B cell (primary cell): ENCODE data around the gene PARVG. TPM values are rescaled to one million over a fixed set of nuclear protein-coding genes. Genes with fewer than 3 reads are reported as not detected.

ENCODE experiments used
- ATAC-seq: fragments of 200-7000 bp; cut with Tn5 transposase; one replicate; pipeline ENCODE4 v1.10.0; 2021; ENCODE audit warnings: low read depth, mild to moderate bottlenecking, moderate number of reproducible peaks, moderate library complexity
- CTCF ChIA-PET: fragments of 350-600 bp; sonication (Branson Sonifier 250); formaldehyde crosslinking; loops from one replicate; lab custom pipeline; 2021; ENCODE audit warnings: antibody characterized with exemption, inconsistent platforms; lab: Charles Lee
- POLR2A ChIA-PET: fragments of 350-600 bp; sonication (Branson Sonifier 250); formaldehyde crosslinking; loops from one replicate; lab custom pipeline; 2021; ENCODE audit warnings: antibody characterized with exemption; lab: Charles Lee
- DNase-seq: peaks from one replicate; pipeline ENCODE4 v3.0.0; 2013
- H2AFZ ChIP-seq: 2 replicates; pipeline ENCODE4 v1.6.1; 2012; ENCODE audit warnings: mild to moderate bottlenecking, low read depth, low read length; ENCODE audit not compliant: insufficient read depth, poor library complexity, severe bottlenecking
- H3K27ac ChIP-seq, 2 donors: 1 replicate in 1 of 2; 2 replicates in 1 of 2; pipeline ENCODE4 v1.5.1; 2012 to 2013; ENCODE audit warnings: low read length in 2 of 2, mild to moderate bottlenecking in 2 of 2, moderate library complexity in 1 of 2
- H3K27me3 ChIP-seq, 4 experiments: fragments of 200-600 bp in 1 of 4; sonication (generic) in 1 of 4; replicated peaks in 1 of 4; 1 replicate in 2 of 4; 2 replicates in 2 of 4; pipeline versions ENCODE4 v1.6.1 to v1.7.0; 2013 to 2016; ENCODE audit warnings: low read length in 3 of 4, mild to moderate bottlenecking in 2 of 4, mixed read lengths in 1 of 4, moderate library complexity in 1 of 4; ENCODE audit not compliant: insufficient read depth in 4 of 4, control insufficient read depth in 3 of 4; ENCODE audit errors: control extremely low read depth in 1 of 4
- H3K36me3 ChIP-seq, 2 experiments: replicated peaks in 1 of 2; 1 replicate in 1 of 2; 2 replicates in 1 of 2; pipeline versions ENCODE4 v1.6.1 to v1.7.1; 2013; ENCODE audit warnings: low read length in 1 of 2; ENCODE audit not compliant: insufficient read depth in 2 of 2, control insufficient read depth in 1 of 2; ENCODE audit errors: control extremely low read depth in 1 of 2, extremely low read depth in 1 of 2
- H3K4me1 ChIP-seq, 2 donors: fragments of 200-600 bp in 1 of 2; sonication (generic) in 1 of 2; 1 replicate in 1 of 2; 2 replicates in 1 of 2; pipeline versions ENCODE4 v1.5.1 to v1.6.1; 2013 to 2017; ENCODE audit warnings: low read length in 2 of 2; ENCODE audit not compliant: control insufficient read depth in 2 of 2, insufficient read depth in 2 of 2
- H3K4me2 ChIP-seq: replicated peaks from 2 replicates; pipeline ENCODE3; 2012; ENCODE audit warnings: mild to moderate bottlenecking, low read depth, low read length; ENCODE audit not compliant: poor library complexity, severe bottlenecking
- H3K4me3 ChIP-seq, 5 experiments: fragments of 200-600 bp in 1 of 5; sonication (generic) in 1 of 5; 1 replicate in 3 of 5; 2 replicates in 2 of 5; pipeline versions ENCODE4 v1.5.1 to v1.7.0; 2011 to 2016; ENCODE audit warnings: low read length in 4 of 5, mild to moderate bottlenecking in 4 of 5, low read depth in 2 of 5, control low read depth in 1 of 5, moderate library complexity in 1 of 5; ENCODE audit not compliant: insufficient read depth in 1 of 5; ENCODE audit errors: control extremely low read depth in 1 of 5, extremely low read depth in 1 of 5
- H3K79me2 ChIP-seq: fragments of 200-600 bp; sonication (generic); one replicate; pipeline ENCODE4 v1.6.0; 2016; ENCODE audit warnings: low read length; ENCODE audit not compliant: control insufficient read depth, insufficient read depth
- H3K9ac ChIP-seq: fragments of 200-600 bp; sonication (generic); 2 replicates; pipeline ENCODE4 v1.6.1; 2017; ENCODE audit warnings: mild to moderate bottlenecking, low read length, moderate library complexity
- H3K9me3 ChIP-seq, 3 donors: one replicate each; pipeline versions ENCODE4 v1.6.1 to v1.7.1; 2013; ENCODE audit warnings: low read length in 2 of 3; ENCODE audit not compliant: control insufficient read depth in 2 of 3, insufficient read depth in 1 of 3; ENCODE audit errors: control extremely low read depth in 1 of 3
- H4K20me1 ChIP-seq: 2 replicates; pipeline ENCODE4 v1.6.0; 2012; ENCODE audit warnings: mild to moderate bottlenecking, low read length; ENCODE audit not compliant: insufficient read depth, control insufficient read depth, poor library complexity, severe bottlenecking
- H3K27ac Mint-ChIP-seq: one replicate; pipeline ENCODE4 v1.8.0; 2021; ENCODE audit warnings: mixed read lengths
- H3K27me3 Mint-ChIP-seq: one replicate; pipeline ENCODE4 v1.8.0; 2021; ENCODE audit warnings: mixed read lengths
- H3K4me1 Mint-ChIP-seq: one replicate; pipeline ENCODE4 v1.8.0; 2021; ENCODE audit warnings: mixed read lengths
- H3K4me3 Mint-ChIP-seq: one replicate; pipeline ENCODE4 v1.8.0; 2021; ENCODE audit warnings: mixed read lengths
- H3K9me3 Mint-ChIP-seq: one replicate; pipeline ENCODE4 v1.8.0; 2022; ENCODE audit warnings: mixed read lengths; ENCODE audit not compliant: insufficient read depth
- EZH2 ChIP-seq: IDR thresholded peaks from 2 replicates; pipeline ENCODE4 v1.6.1; 2012; ENCODE audit warnings: borderline replicate concordance, low read depth, mild to moderate bottlenecking, moderate library complexity, low read length; ENCODE audit not compliant: insufficient read depth, poor library complexity, severe bottlenecking
- WGBS: methylation state at CpG from one replicate; pipeline ENCODE4 v1.1.5; 2013; ENCODE audit warnings: missing lambda C conversion rate; ENCODE audit not compliant: insufficient coverage; 5-methylcytosine and 5-hydroxymethylcytosine counted together
- intact Hi-C: fragments of 100-400 bp; cut with micrococcal nuclease; formaldehyde crosslinking; loops from one replicate; pipeline ENCODE4 v1.10.0; 2022
- polyA plus RNA-seq: library from polyadenylated mRNA; depleted of rRNA; stranded (reverse); fragments of >200 nt; gene quantifications from 2 replicates; pipeline ENCODE4 v1.2.3, GENCODE V29; 2012
- total RNA-seq, 2 donors: library from RNA; stranded (reverse); fragments of 120-200 nt in 1 of 2; gene quantifications; 1 replicate in 1 of 2; 2 replicates in 1 of 2; pipeline versions ENCODE4 v1.2.3 to v1.2.4, GENCODE V29; 2013 to 2022
- TF ChIP-seq, protein P1 (sequence below): fragments of 200-600 bp; IDR thresholded peaks from one replicate; pipeline ENCODE4 v1.8.0; 2022; ENCODE audit warnings: antibody characterized with exemption, mild to moderate bottlenecking

The PARVG gene
- total and polyA plus RNA-seq, 2 donors (not counting 1 experiment from before 2014, with no cell fraction given), result 247 to 698 TPM

DNA sequence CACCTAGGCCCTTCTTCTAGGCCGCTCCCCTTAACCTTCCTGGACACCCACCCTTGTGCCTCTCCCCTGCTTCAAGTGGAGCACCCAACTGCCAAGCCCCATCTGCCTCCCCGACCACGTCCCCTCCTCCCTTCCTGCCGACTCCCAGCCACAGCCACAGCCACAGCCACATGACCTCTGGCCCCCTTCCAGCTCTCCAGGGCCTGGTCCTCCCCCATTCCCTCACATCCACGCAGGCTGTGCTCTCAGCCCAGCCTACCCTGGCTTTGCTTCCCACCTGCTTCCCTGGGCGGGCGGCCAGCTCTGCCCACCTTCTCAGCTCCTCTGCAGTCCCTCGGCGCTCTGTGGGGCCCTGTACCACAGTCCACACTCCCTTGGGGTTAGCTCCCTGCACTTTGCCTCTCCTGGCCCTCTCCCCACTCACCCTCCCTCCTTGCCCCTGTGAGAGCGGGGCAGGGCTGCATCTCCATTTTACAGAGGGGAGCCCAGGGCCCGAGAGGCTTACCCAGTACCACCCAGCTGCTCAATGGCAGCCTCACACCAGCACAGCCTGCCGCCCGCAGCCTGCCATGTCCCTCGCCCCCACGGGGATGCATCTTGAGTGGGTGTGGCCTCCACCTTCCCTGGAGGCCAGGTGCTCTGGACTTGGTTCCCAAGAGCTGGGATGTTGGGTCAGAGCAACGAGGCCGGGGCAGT lies 20.3 kb downstream of the PARVG start:
- DNase-seq (no peak), ATAC-seq (no peak)
- Mint-ChIP-seq H3K4me3 (no peak overlapping the region), H3K9me3 (no peaks in the 10 kb centered on the region), H3K27me3 (no peaks in the 10 kb centered on the region), H3K4me1 (peaks cover 24% of the 10 kb centered on the region), H3K27ac (no peak overlapping the region)
- no peak overlapping the region for H3K27ac ChIP-seq
- peaks cover 0 to 77% of the 10 kb centered on the region in 2 experiments for H3K36me3 ChIP-seq
- H3K4me1 ChIP-seq, result peaks cover 19 to 20% of the 10 kb centered on the region in 2 donors
- ChIA-PET CTCF (no interaction called here), POLR2A (no interaction called here)
- no peak overlapping the region for H3K9ac ChIP-seq
- 73% methylated on average over 17 of the region's 17 CpGs for WGBS
- no peaks in the 10 kb centered on the region for H3K9me3 ChIP-seq
- TF ChIP-seq EZH2, result no peak
- TF ChIP-seq, protein P1, sequence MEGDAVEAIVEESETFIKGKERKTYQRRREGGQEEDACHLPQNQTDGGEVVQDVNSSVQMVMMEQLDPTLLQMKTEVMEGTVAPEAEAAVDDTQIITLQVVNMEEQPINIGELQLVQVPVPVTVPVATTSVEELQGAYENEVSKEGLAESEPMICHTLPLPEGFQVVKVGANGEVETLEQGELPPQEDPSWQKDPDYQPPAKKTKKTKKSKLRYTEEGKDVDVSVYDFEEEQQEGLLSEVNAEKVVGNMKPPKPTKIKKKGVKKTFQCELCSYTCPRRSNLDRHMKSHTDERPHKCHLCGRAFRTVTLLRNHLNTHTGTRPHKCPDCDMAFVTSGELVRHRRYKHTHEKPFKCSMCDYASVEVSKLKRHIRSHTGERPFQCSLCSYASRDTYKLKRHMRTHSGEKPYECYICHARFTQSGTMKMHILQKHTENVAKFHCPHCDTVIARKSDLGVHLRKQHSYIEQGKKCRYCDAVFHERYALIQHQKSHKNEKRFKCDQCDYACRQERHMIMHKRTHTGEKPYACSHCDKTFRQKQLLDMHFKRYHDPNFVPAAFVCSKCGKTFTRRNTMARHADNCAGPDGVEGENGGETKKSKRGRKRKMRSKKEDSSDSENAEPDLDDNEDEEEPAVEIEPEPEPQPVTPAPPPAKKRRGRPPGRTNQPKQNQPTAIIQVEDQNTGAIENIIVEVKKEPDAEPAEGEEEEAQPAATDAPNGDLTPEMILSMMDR, result no peak
- intact Hi-C loops, result no loop called here
- H3K27me3 ChIP-seq, result no peaks in the 10 kb centered on the region
- H3K4me3 ChIP-seq, result no peak overlapping the region
- no peak overlapping the region for H3K4me2 ChIP-seq
- H3K79me2 ChIP-seq, result peaks cover 9% of the 10 kb centered on the region
- H4K20me1 ChIP-seq, result peaks cover 72% of the 10 kb centered on the region
- no peak overlapping the region for H2AFZ ChIP-seq

DNA sequence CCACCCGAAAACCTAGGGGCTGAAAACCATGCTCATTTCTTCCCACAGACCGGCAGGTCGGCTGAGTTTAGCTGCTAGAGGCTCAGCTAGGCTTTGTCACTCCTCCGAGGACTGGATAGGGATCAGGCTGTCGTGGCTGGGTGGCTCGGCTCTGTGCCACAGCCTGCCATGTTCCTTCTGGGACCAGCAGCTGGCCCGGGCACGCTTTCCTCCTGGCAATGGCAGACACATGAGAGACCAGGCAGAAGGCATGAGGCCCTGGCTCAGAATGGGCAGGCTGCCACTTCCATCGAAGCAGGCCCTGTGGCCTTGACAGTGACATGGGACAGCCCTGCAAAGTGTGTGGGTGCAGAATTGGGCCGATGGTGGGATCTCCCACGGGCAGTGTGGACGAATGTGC lies 20.9 kb downstream of the PARVG start:
- H3K27me3 Mint-ChIP-seq, result no peaks in the 10 kb centered on the region
- Histone ChIP-seq H3K4me1 (peaks cover 19 to 25% of the 10 kb centered on the region in 2 donors), H4K20me1 (peaks cover 67% of the 10 kb centered on the region), H3K9ac (no peak overlapping the region), H2AFZ (no peak overlapping the region), H3K4me2 (no peak overlapping the region), H3K79me2 (peaks cover 9% of the 10 kb centered on the region), H3K4me3 (no peak overlapping the region), H3K27me3 (no peaks in the 10 kb centered on the region), H3K9me3 (no peaks in the 10 kb centered on the region), H3K36me3 (peaks cover 0 to 77% of the 10 kb centered on the region in 2 experiments), H3K27ac (no peak overlapping the region)
- ATAC-seq (no peak), DNase-seq (no peak)
- intact Hi-C loops, result no loop called here
- H3K9me3 Mint-ChIP-seq, result no peaks in the 10 kb centered on the region
- ChIA-PET POLR2A (no interaction called here), CTCF (no interaction called here)
- no peak for TF ChIP-seq EZH2
- TF ChIP-seq, protein P1, result no peak
- H3K4me1 Mint-ChIP-seq, result peaks cover 26% of the 10 kb centered on the region
- H3K4me3 Mint-ChIP-seq, result no peak overlapping the region
- H3K27ac Mint-ChIP-seq, result no peak overlapping the region
- WGBS, result 99% methylated on average over 9 of the region's 12 CpGs
